Stimulated activated effector memory CD8-positive, alpha-beta T cell treated with anti-CD3 and anti-CD28 coated beads, Interleukin-12 subunit alpha, Interleukin-12 subunit beta, amount 100 ng/mL, for 72 hours (primary cell): ENCODE data around the gene NFKBIZ.
"Not testable (repeated sequence)": the region's sequence is repeated elsewhere in the genome, so short reads cannot be mapped to it uniquely, and the experiment has no call there.

ENCODE experiments used
- ATAC-seq: fragments of 150-1000 bp; cut with Tn5 transposase; 2 replicates; pipeline ENCODE4 v1.10.0; 2021
- DNase-seq, 2 donors: peaks; one replicate each; pipeline ENCODE4 v3.0.0; 2021 to 2022; ENCODE audit warnings: low spot score in 2 of 2
- H3K27ac Mint-ChIP-seq: one replicate; pipeline ENCODE4 v1.8.0; 2022; ENCODE audit warnings: mild to moderate bottlenecking, mixed read lengths
- H3K36me3 Mint-ChIP-seq: one replicate; pipeline ENCODE4 v1.8.0; 2022; ENCODE audit warnings: mild to moderate bottlenecking, mixed read lengths
- H3K4me1 Mint-ChIP-seq: one replicate; pipeline ENCODE4 v1.8.0; 2022; ENCODE audit warnings: mixed read lengths
- H3K4me3 Mint-ChIP-seq: one replicate; pipeline ENCODE4 v1.8.0; 2022; ENCODE audit warnings: mild to moderate bottlenecking, mixed read lengths
- H3K9me3 Mint-ChIP-seq: one replicate; pipeline ENCODE4 v1.8.0; 2022; ENCODE audit warnings: mixed read lengths

The NFKBIZ gene

DNA sequence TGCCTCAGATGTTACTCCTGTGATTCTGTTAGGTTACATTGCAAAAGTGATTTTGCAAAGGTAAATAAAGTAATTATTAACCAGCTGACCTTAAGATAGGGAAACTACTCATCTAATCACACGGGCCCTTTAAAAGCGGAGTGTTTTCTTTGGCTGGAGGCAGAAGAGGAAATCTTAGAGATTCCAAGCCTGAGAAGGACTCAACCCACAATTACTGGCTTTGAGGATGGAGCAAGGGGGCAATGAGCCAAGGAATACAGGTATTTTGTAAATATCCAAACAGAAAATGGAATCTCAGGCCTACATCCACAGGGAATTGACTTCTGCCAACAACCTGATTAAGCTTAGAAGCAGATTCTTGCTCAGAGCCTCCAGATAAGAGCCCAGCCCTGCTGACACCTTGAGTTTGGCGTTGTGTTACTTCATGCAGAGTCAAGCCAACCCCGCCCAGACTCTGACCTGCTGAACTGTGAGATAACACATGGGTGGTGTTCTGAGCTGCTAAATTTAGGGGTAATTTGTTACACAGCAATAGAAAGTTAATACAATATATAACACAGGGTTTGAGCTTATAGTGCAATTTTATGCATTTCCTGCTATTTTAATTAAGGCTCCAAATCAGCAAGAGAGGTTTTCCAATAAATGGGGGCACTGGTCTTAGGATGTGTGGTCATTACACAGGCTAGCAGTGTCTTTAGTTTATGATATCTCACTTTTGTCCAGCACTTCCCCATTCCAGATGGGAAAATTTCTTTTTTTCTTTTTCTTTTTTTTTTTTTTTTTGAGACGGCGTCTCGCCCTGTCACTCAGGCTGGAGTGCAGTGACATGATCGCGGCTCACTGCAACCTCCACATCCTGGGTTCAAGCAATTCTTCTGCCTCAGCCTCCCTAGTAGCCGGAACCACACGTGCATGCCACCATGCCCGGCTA lies 19.5 kb downstream of the NFKBIZ start:
- ATAC-seq, result no peak
- H3K27ac Mint-ChIP-seq, result no peak overlapping the region
- H3K4me1 Mint-ChIP-seq, result peaks cover under 1% of the 10 kb centered on the region
- no peaks in the 10 kb centered on the region for H3K36me3 Mint-ChIP-seq
- H3K9me3 Mint-ChIP-seq, result no peaks in the 10 kb centered on the region
- DNase-seq, result no peak
- no peak overlapping the region for H3K4me3 Mint-ChIP-seq

- Mint-ChIP-seq H3K36me3 (no peaks in the 10 kb centered on the region), H3K4me3 (no peak overlapping the region), H3K9me3 (no peaks in the 10 kb centered on the region), H3K4me1 (no peaks in the 10 kb centered on the region), H3K27ac (no peak overlapping the region)
- ATAC-seq, result no peak
- DNase-seq, result no peak
Observed at GRCh38 chr3:101870138-101870537, 20.8 kb downstream of the NFKBIZ start.

DNA sequence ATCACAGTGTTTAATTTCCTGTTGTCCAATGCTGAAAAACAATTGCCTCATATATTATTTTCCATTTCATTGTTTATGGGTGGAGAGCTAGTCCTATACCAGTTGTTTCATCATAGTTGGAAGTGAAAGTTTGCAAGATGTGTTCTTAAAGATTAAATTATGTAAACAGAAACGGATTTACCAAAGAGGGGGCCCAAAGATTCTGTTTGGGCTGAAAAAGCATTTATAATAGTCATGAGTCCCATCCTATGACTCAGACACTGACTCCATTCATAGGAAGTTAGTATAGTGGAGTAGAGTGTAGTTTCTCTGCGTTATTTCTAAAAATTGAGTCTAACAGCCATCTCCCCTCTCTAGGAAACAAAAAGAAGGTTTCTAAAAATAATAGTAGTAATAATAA lies 24.3 kb downstream of the NFKBIZ start:
- no peaks in the 10 kb centered on the region for H3K9me3 Mint-ChIP-seq
- ATAC-seq (no peak), DNase-seq (no peak)
- no peaks in the 10 kb centered on the region for H3K4me1 Mint-ChIP-seq
- H3K4me3 Mint-ChIP-seq, result no peak overlapping the region
- H3K36me3 Mint-ChIP-seq, result no peaks in the 10 kb centered on the region
- H3K27ac Mint-ChIP-seq, result no peak overlapping the region

GRCh38 chr3:101876142-101876541 lies 26.8 kb downstream of the NFKBIZ start:
- Mint-ChIP-seq H3K4me1 (no peaks in the 10 kb centered on the region), H3K36me3 (no peaks in the 10 kb centered on the region), H3K9me3 (no peaks in the 10 kb centered on the region), H3K27ac (no peak overlapping the region), H3K4me3 (no peak overlapping the region)
- ATAC-seq (no peak), DNase-seq (no peak)

DNA sequence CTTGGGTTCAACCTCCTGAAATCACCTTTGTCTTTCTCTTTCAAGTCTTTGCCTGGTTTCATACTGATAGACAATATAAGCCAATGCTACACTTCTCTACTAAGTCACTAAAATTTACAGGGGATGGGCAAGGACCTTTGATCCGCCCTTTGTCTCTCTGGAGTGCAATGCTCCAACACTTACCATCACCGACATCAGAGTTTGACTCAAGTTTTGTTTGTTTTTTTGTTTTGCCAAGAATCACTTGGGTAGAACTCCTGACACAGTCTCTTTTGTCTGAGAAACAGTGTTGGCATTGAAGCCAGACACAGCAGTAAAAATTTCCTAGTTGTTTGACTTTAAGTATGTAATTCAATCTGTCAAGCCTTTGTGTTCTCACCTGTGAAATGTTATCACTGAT lies 29.3 kb downstream of the NFKBIZ start:
- DNase-seq (no peak), ATAC-seq (no peak)
- no peak overlapping the region for H3K4me3 Mint-ChIP-seq
- no peaks in the 10 kb centered on the region for H3K9me3 Mint-ChIP-seq
- H3K4me1 Mint-ChIP-seq, result no peaks in the 10 kb centered on the region
- no peak overlapping the region for H3K27ac Mint-ChIP-seq
- H3K36me3 Mint-ChIP-seq, result no peaks in the 10 kb centered on the region

- Mint-ChIP-seq H3K36me3 (no peaks in the 10 kb centered on the region), H3K4me1 (no peaks in the 10 kb centered on the region), H3K4me3 (no peak overlapping the region), H3K9me3 (no peaks in the 10 kb centered on the region), H3K27ac (no peak overlapping the region)
- ATAC-seq, result no peak
- DNase-seq, result no peak
Observed at GRCh38 chr3:101879102-101879501, 29.8 kb downstream of the NFKBIZ start.

- no peaks in the 10 kb centered on the region for H3K36me3 Mint-ChIP-seq
- ATAC-seq (no peak), DNase-seq (no peak)
- no peaks in the 10 kb centered on the region for H3K9me3 Mint-ChIP-seq
- H3K4me1 Mint-ChIP-seq, result no peaks in the 10 kb centered on the region
- H3K27ac Mint-ChIP-seq, result no peak overlapping the region
- no peak overlapping the region for H3K4me3 Mint-ChIP-seq
Observed at GRCh38 chr3:101879623-101880284, 30.4 kb downstream of the NFKBIZ start.

DNA sequence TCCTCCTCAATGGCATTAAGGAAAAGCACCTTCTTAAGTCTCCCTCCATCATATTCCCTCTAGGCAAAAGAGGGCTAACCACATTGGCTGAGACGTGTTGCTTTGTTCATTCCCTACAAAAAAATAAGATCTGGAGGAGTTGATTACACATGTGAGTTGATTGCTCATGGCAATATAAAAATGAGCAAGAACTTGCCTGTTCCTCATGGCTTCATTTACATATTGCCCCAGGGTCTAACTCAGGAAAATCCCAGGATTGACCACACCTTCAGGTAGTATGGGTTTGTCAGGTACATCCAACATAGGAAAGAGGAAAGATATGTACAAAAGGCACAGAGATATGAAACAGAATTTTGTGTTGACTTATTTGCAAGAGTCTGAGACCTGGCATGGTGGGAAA lies 35.5 kb downstream of the NFKBIZ start:
- no peaks in the 10 kb centered on the region for H3K36me3 Mint-ChIP-seq
- no peak for ATAC-seq
- no peaks in the 10 kb centered on the region for H3K9me3 Mint-ChIP-seq
- H3K27ac Mint-ChIP-seq, result no peak overlapping the region
- no peaks in the 10 kb centered on the region for H3K4me1 Mint-ChIP-seq
- no peak for DNase-seq
- no peak overlapping the region for H3K4me3 Mint-ChIP-seq

DNA sequence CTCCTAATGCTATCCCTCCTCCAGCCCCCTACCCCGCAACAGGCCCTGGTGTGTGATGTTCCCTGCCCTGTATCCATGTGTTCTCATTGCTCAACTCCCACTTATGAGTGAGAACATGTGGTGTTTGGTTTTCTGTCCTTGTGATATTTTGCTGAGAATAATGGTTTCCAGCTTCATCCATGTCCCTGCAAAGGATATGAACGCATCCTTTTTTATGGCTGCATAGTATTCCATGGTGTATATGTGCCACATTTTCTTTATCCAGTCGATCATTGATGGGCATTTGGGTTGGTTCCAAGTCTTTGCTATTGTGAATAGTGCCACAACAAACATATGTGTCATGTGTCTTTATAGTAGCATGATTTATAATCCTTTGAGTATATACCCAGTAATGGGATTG lies 36.3 kb downstream of the NFKBIZ start:
- not testable (repeated sequence) for H3K27ac Mint-ChIP-seq, H3K9me3 Mint-ChIP-seq, H3K4me3 Mint-ChIP-seq, ATAC-seq, H3K4me1 Mint-ChIP-seq, DNase-seq, H3K36me3 Mint-ChIP-seq

DNA sequence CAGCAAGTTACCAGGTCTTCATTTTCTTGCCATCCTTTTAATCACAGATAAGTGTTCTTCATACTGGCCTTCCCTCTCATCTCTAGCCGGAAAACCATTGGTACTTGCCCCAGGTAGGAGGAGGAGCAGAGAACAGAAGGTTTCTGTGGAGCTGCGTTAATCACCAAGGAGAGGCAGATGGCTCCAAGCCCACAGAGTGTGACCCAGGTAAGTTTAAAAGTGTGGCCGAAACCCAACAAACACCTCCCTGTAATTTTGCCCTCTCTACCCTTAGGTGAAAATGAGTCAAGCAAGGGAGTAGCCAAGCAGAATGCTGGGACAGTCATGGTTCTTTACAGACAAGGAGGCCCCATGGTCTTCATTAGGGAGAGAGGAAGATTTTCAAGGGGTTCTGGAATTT lies 37.3 kb downstream of the NFKBIZ start:
- H3K4me3 Mint-ChIP-seq, result no peak overlapping the region
- no peak for DNase-seq

GRCh38 chr3:101888653-101889052 lies 39.3 kb downstream of the NFKBIZ start:
- H3K36me3 Mint-ChIP-seq, result no peaks in the 10 kb centered on the region
- no peaks in the 10 kb centered on the region for H3K9me3 Mint-ChIP-seq
- H3K27ac Mint-ChIP-seq, result no peak overlapping the region
- no peak for DNase-seq
- H3K4me1 Mint-ChIP-seq, result no peaks in the 10 kb centered on the region
- H3K4me3 Mint-ChIP-seq, result no peak overlapping the region
- no peak for ATAC-seq

More for the DNA sequence above, 37.3 kb downstream of the NFKBIZ start:
- no peaks in the 10 kb centered on the region for H3K36me3 Mint-ChIP-seq
- no peaks in the 10 kb centered on the region for H3K9me3 Mint-ChIP-seq
- ATAC-seq, result no peak
- no peak overlapping the region for H3K27ac Mint-ChIP-seq
- no peaks in the 10 kb centered on the region for H3K4me1 Mint-ChIP-seq

DNA sequence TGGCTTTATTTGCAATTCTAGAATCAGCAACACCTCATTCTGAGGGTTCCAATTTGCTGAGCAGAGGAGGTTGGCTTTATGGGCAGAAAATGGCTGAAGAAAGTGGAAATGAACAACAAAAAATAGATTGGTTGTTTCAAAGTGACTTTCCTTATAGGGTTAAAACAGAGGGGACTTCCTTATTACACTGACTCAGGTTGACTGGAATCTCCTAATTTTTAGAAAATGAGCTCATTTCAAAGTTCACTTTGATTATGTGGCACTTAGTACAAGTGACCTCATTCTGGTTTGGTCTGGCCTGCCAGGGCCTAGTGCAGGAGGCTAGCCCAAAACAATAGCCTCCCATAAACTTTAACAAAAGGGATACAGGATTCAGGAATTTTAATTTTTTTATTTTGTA lies 41.4 kb downstream of the NFKBIZ start:
- no peaks in the 10 kb centered on the region for H3K4me1 Mint-ChIP-seq
- peak; percentile 98 for ATAC-seq

DNA sequence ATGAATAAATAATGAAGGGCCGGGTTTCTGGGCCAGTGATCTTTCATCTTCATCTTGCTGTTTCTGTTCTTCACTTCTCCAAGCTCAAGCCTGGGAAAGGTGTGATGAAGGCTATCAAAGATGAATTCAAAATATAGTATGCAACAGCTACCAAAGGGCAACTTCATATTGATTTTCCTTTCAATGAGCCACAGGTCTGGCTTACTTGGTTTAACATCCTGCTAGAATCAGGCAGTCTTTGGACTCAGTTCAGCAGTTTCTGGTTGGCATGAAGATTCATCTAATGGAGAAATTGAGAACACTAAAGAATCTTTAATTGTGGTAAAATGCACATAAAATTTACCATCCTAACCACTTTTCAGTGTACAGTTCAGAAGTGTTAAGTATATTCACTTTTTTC lies 43.3 kb downstream of the NFKBIZ start:
- Mint-ChIP-seq H3K27ac (no peak overlapping the region), H3K4me3 (no peak overlapping the region), H3K9me3 (no peaks in the 10 kb centered on the region), H3K36me3 (no peaks in the 10 kb centered on the region), H3K4me1 (no peaks in the 10 kb centered on the region)
- DNase-seq (no peak), ATAC-seq (no peak)

More for the DNA sequence above, 41.4 kb downstream of the NFKBIZ start:
- Mint-ChIP-seq H3K27ac (no peak overlapping the region), H3K4me3 (no peak overlapping the region), H3K9me3 (no peaks in the 10 kb centered on the region), H3K36me3 (no peaks in the 10 kb centered on the region)
- no peak for DNase-seq

DNA sequence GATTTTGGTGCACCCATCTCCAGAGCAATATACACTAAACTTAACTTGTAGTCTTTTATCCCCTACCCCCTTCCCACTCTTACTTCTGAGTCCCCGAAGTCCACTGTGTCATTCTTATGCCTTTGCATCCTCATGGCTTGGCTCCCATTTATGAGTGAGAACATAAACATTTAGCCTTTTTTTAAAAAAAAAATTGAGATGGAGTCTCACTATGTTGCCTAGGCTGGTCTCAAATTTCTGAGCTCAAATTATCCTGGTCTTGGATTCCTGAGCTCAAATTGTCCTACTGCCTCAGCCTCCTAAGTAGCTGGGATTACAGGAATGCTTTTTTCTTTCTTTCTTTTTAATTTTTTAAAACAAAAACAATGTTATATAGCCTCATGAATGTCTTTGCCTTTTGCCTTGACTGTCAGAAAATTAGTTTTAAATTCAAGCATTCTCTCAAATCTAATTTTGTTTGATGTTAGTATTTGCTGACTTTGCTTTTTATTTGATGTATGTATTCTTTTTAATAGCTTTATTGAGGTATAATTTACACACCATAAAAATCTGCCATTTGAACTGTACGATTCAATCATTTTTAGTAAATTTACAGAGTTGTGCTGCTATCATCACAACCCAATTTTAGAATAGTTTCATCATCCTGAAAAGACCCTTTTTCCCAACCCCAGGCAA lies 46.9 kb downstream of the NFKBIZ start:
- H3K36me3 Mint-ChIP-seq, result no peaks in the 10 kb centered on the region
- no peak for ATAC-seq
- DNase-seq, result no peak
- H3K9me3 Mint-ChIP-seq, result no peaks in the 10 kb centered on the region
- H3K27ac Mint-ChIP-seq, result no peak overlapping the region
- H3K4me1 Mint-ChIP-seq, result no peaks in the 10 kb centered on the region
- H3K4me3 Mint-ChIP-seq, result no peak overlapping the region

- Mint-ChIP-seq H3K9me3 (no peaks in the 10 kb centered on the region), H3K4me3 (no peak overlapping the region), H3K36me3 (no peaks in the 10 kb centered on the region), H3K27ac (no peak overlapping the region), H3K4me1 (peaks cover 3% of the 10 kb centered on the region)
- DNase-seq (no peak), ATAC-seq (no peak)
Observed at GRCh38 chr3:101897013-101897412, 47.7 kb downstream of the NFKBIZ start.

DNA sequence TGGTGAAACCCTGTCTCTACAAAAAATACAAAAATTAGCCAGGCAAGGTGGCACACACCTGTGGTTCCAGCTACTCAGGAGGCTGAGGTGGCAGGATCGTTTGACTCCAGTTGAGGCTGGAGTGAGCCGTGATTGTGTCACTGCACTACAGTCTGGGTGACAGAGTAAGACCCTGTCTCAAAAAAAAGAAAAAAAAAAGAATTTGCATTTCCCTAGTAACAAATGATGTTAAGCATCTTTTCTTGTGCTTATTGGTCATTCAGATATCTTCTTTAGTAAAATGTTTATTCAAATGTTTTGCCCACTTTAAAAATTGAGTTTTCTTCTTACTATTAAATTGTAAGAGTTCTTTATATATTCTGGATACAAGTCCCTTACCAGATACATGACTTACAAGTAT lies 48.7 kb downstream of the NFKBIZ start:
- H3K36me3 Mint-ChIP-seq, result no peaks in the 10 kb centered on the region
- peaks cover 5% of the 10 kb centered on the region for H3K4me1 Mint-ChIP-seq
- no peak for ATAC-seq
- H3K9me3 Mint-ChIP-seq, result no peaks in the 10 kb centered on the region
- no peak overlapping the region for H3K27ac Mint-ChIP-seq
- no peak for DNase-seq
- H3K4me3 Mint-ChIP-seq, result no peak overlapping the region
